Activated naive CD4-positive, alpha-beta T cell treated with anti-CD3 and anti-CD28 coated beads, Interleukin-2, amount 10 ng/mL, durations not matched to agents 7 days and 5 days (primary cell): ENCODE data around the gene VAV2.
"Not testable (repeated sequence)": the region's sequence is repeated elsewhere in the genome, so short reads cannot be mapped to it uniquely, and the experiment has no call there.

Experiments used
- CTCF ChIA-PET: fragments of 350-600 bp; sonication (Branson Sonifier 250); formaldehyde crosslinking; loops from one replicate; lab custom pipeline; 2021; ENCODE audit warnings: antibody characterized with exemption; lab: Charles Lee
- DNase-seq: peaks from one replicate; pipeline ENCODE4 v3.0.0-alpha.2; 2020
- H3K27ac Mint-ChIP-seq: one replicate; pipeline ENCODE4 v1.8.0; 2021; ENCODE audit warnings: mild to moderate bottlenecking, moderate library complexity, mixed read lengths
- H3K27me3 Mint-ChIP-seq: one replicate; pipeline ENCODE4 v1.8.0; 2021; ENCODE audit warnings: mild to moderate bottlenecking, mixed read lengths
- H3K36me3 Mint-ChIP-seq: one replicate; pipeline ENCODE4 v1.8.0; 2021; ENCODE audit warnings: mixed read lengths
- H3K4me1 Mint-ChIP-seq: one replicate; pipeline ENCODE4 v1.8.0; 2021; ENCODE audit warnings: mixed read lengths
- H3K4me3 Mint-ChIP-seq: one replicate; pipeline ENCODE4 v1.8.0; 2021; ENCODE audit warnings: mild to moderate bottlenecking, moderate library complexity, mixed read lengths
- H3K9me3 Mint-ChIP-seq: one replicate; pipeline ENCODE4 v1.8.0; 2021; ENCODE audit warnings: mixed read lengths

The VAV2 gene

GRCh38 chr9:133997584-133997983 is 5.5 kb upstream of the VAV2 start:
- Mint-ChIP-seq H3K27ac (no peak overlapping the region), H3K27me3 (peaks cover 28% of the 10 kb centered on the region), H3K36me3 (no peaks in the 10 kb centered on the region), H3K4me3 (no peak overlapping the region), H3K9me3 (no peaks in the 10 kb centered on the region), H3K4me1 (peaks cover 2% of the 10 kb centered on the region)
- CTCF ChIA-PET: interaction anchor here (0.9 kb wide), 1 partner anchor 36 kb away, joined by 3 read pairs; no protein-coding TSS in a partner anchor
- DNase-seq: no peak

- no peak overlapping the region for H3K27ac Mint-ChIP-seq
- H3K4me1 Mint-ChIP-seq: peaks cover 2% of the 10 kb centered on the region
- DNase-seq: no peak
- no peak overlapping the region for H3K4me3 Mint-ChIP-seq
- H3K9me3 Mint-ChIP-seq: no peaks in the 10 kb centered on the region
- H3K27me3 Mint-ChIP-seq: peaks cover 31% of the 10 kb centered on the region
- CTCF ChIA-PET: interaction anchor here (0.9 to 4.1 kb wide), 3 partner anchors 35 to 215 kb away, joined by 3 to 45 read pairs (median 4); no protein-coding TSS in a partner anchor
- H3K36me3 Mint-ChIP-seq: no peaks in the 10 kb centered on the region
These were observed 4.7 kb upstream of the VAV2 start for GRCh38 chr9:133996531-133997520.

GRCh38 chr9:133995012-133995896 is 3.1 kb upstream of the VAV2 start:
- DNase-seq: no peak
- Mint-ChIP-seq H3K4me3 (no peak overlapping the region), H3K27ac (no peak overlapping the region), H3K36me3 (no peaks in the 10 kb centered on the region), H3K4me1 (peaks cover 2% of the 10 kb centered on the region), H3K27me3 (peaks cover 43% of the 10 kb centered on the region), H3K9me3 (no peaks in the 10 kb centered on the region)
- CTCF ChIA-PET: interaction anchor here (0.9 to 4.1 kb wide), 11 partner anchors 14 to 461 kb away, joined by 3 to 107 read pairs (median 5); partner anchors contain the start of gene ADAMTSL2

GRCh38 chr9:133994353-133995011 is 2.4 kb upstream of the VAV2 start:
- DNase-seq: peak; percentile 81
- Mint-ChIP-seq H3K27ac (no peak overlapping the region), H3K9me3 (no peaks in the 10 kb centered on the region), H3K36me3 (no peaks in the 10 kb centered on the region), H3K4me3 (peak overlapping the region; percentile 44), H3K27me3 (peaks cover 51% of the 10 kb centered on the region), H3K4me1 (peaks cover 2% of the 10 kb centered on the region)
- CTCF ChIA-PET: interaction anchor here (0.6 to 4.1 kb wide), 20 partner anchors 8 to 461 kb away, joined by 3 to 107 read pairs (median 4); partner anchors contain the start of genes ADAMTSL2 and BRD3OS

- H3K9me3 Mint-ChIP-seq: no peaks in the 10 kb centered on the region
- peak overlapping the region; percentile 69 for H3K4me3 Mint-ChIP-seq
- peaks cover 56% of the 10 kb centered on the region for H3K27me3 Mint-ChIP-seq
- no peak for DNase-seq
- peaks cover 2% of the 10 kb centered on the region for H3K4me1 Mint-ChIP-seq
- no peaks in the 10 kb centered on the region for H3K36me3 Mint-ChIP-seq
- H3K27ac Mint-ChIP-seq: peak overlapping the region; percentile 72
- CTCF ChIA-PET: interaction anchor here (0.6 to 4.1 kb wide), 16 partner anchors 9 to 460 kb away, joined by 3 to 107 read pairs (median 4); partner anchors contain the start of genes ADAMTSL2 and BRD3OS
These were observed 1.6 kb upstream of the VAV2 start for GRCh38 chr9:133993635-133994253.

- Mint-ChIP-seq H3K9me3 (no peaks in the 10 kb centered on the region), H3K4me1 (peaks cover 2% of the 10 kb centered on the region), H3K27ac (peak overlapping the region; percentile 72), H3K27me3 (peaks cover 56% of the 10 kb centered on the region), H3K36me3 (no peaks in the 10 kb centered on the region), H3K4me3 (peak overlapping the region; percentile 69)
- CTCF ChIA-PET: interaction anchor here (0.7 to 4.1 kb wide), 13 partner anchors 9 to 266 kb away, joined by 3 to 107 read pairs (median 4); partner anchors contain the start of gene BRD3OS
- DNase-seq: peak; percentile 81
These were observed 883 bp upstream of the VAV2 start for GRCh38 chr9:133992780-133993634.

- peak; percentile 27 for DNase-seq
- CTCF ChIA-PET: no interaction called here
- H3K4me3 Mint-ChIP-seq: peak overlapping the region; percentile 52
- H3K36me3 Mint-ChIP-seq: no peaks in the 10 kb centered on the region
- H3K9me3 Mint-ChIP-seq: no peaks in the 10 kb centered on the region
- H3K27me3 Mint-ChIP-seq: peaks cover 63% of the 10 kb centered on the region
- H3K27ac Mint-ChIP-seq: no peak overlapping the region
- H3K4me1 Mint-ChIP-seq: peaks cover 2% of the 10 kb centered on the region
These were observed 756 bp downstream of the VAV2 start for GRCh38 chr9:133991214-133991921.

- Mint-ChIP-seq H3K4me1 (peaks cover 2% of the 10 kb centered on the region), H3K27me3 (peaks cover 61% of the 10 kb centered on the region), H3K9me3 (no peaks in the 10 kb centered on the region), H3K4me3 (peak overlapping the region; percentile 52), H3K36me3 (no peaks in the 10 kb centered on the region), H3K27ac (no peak overlapping the region)
- DNase-seq: no peak
- CTCF ChIA-PET: no interaction called here
These were observed 1.5 kb downstream of the VAV2 start for GRCh38 chr9:133990366-133991213.

- H3K9me3 Mint-ChIP-seq: no peaks in the 10 kb centered on the region
- CTCF ChIA-PET: no interaction called here
- H3K4me3 Mint-ChIP-seq: peak overlapping the region; percentile 26
- H3K36me3 Mint-ChIP-seq: no peaks in the 10 kb centered on the region
- DNase-seq: no peak
- H3K27me3 Mint-ChIP-seq: peaks cover 54% of the 10 kb centered on the region
- H3K27ac Mint-ChIP-seq: no peak overlapping the region
- H3K4me1 Mint-ChIP-seq: peaks cover 2% of the 10 kb centered on the region
These were observed 2.3 kb downstream of the VAV2 start for GRCh38 chr9:133989625-133990365.

- DNase-seq, H3K27ac Mint-ChIP-seq, H3K36me3 Mint-ChIP-seq, CTCF ChIA-PET, H3K9me3 Mint-ChIP-seq, H3K4me3 Mint-ChIP-seq, H3K4me1 Mint-ChIP-seq: not testable (repeated sequence)
- H3K27me3 Mint-ChIP-seq: peaks cover 45% of the 10 kb centered on the region
These were observed 3.4 kb downstream of the VAV2 start for GRCh38 chr9:133988771-133989170.
